GM12892 (cell line): ENCODE measurements around the gene PEX26.
"Not testable (repeated sequence)": the region's sequence is repeated elsewhere in the genome, so short reads cannot be mapped to it uniquely, and the experiment has no call there.

ENCODE experiments used
- POLR2A ChIP-seq: IDR thresholded peaks from 2 replicates; pipeline ENCODE4 v1.6.1; 2011; ENCODE audit warnings: low read depth, low read length, control low read depth
- TAF1 ChIP-seq: IDR thresholded peaks from 2 replicates; pipeline ENCODE4 v1.6.1; 2011; ENCODE audit warnings: low read depth, mild to moderate bottlenecking, control low read depth, low read length, borderline replicate concordance

GRCh38 chr22:18063715-18064114 is 14.1 kb upstream of the PEX26 start:
- not testable (repeated sequence) for TF ChIP-seq POLR2A, TAF1
